HepG2 (cell line): ENCODE measurements around the gene RCOR1. TPM values are rescaled to one million over a fixed set of nuclear protein-coding genes. Genes with fewer than 3 reads are reported as not detected.

Source experiments
- DMAP1 ChIP-seq: IDR thresholded peaks from 2 replicates; pipeline ENCODE4 v1.6.1; 2016
- DNMT3B ChIP-seq: conservative IDR thresholded peaks from 2 replicates; pipeline ENCODE4 v1.6.1; 2016; ENCODE audit warnings: missing biosample characterization, control low read depth
- ERF ChIP-seq: IDR thresholded peaks from 2 replicates; pipeline ENCODE4 v1.6.1; 2018; ENCODE audit warnings: missing biosample characterization, missing genetic modification reagents
- ETV6 ChIP-seq: sonication (generic); formaldehyde crosslinking; conservative IDR thresholded peaks from 2 replicates; pipeline ENCODE4 v1.4.0; 2020; ENCODE audit warnings: missing genetic modification reagents
- HCFC1 ChIP-seq: fragments of 150-350 bp; IDR thresholded peaks from 2 replicates; pipeline ENCODE4 v1.6.1; 2014; ENCODE audit warnings: low read depth, low read length
- HMG20A ChIP-seq: IDR thresholded peaks from 2 replicates; pipeline ENCODE4 v1.6.1; 2016; ENCODE audit warnings: borderline replicate concordance
- HOXD1 ChIP-seq: sonication (generic); formaldehyde crosslinking; IDR thresholded peaks from 2 replicates; pipeline ENCODE4 v1.5.0; 2020; ENCODE audit warnings: missing genetic modification reagents
- IKZF4 ChIP-seq: sonication (generic); formaldehyde crosslinking; IDR thresholded peaks from 2 replicates; pipeline ENCODE4 v1.5.1; 2020; ENCODE audit warnings: borderline replicate concordance, mild to moderate bottlenecking, low read depth, missing genetic modification reagents; ENCODE audit errors: not compliant biosample characterization
- ISL2 ChIP-seq: sonication (generic); formaldehyde crosslinking; IDR thresholded peaks from 2 replicates; pipeline ENCODE4 v1.5.0; 2020; ENCODE audit warnings: missing genetic modification reagents
- KAT2B ChIP-seq: fragments of 150-350 bp; IDR thresholded peaks from 2 replicates; pipeline ENCODE4 v1.6.1; 2014; ENCODE audit warnings: low read depth, low read length, borderline replicate concordance
- KDM4B ChIP-seq: sonication (generic); formaldehyde crosslinking; IDR thresholded peaks from 2 replicates; pipeline ENCODE4 v1.4.0; 2020; ENCODE audit warnings: missing genetic modification reagents
- LCORL ChIP-seq, 2 experiments: fragments of 450-650 bp in 1 of 2; sonication (generic) in 1 of 2; formaldehyde crosslinking in 1 of 2; IDR thresholded peaks; 2 replicates each; pipeline versions ENCODE4 v1.5.0 to v1.6.1; 2017 to 2020; ENCODE audit warnings: antibody characterized with exemption in 1 of 2, missing genetic modification reagents in 1 of 2
- MEIS2 ChIP-seq: sonication (generic); formaldehyde crosslinking; IDR thresholded peaks from 2 replicates; pipeline ENCODE4 v1.9.0; 2021; ENCODE audit warnings: mild to moderate bottlenecking, missing genetic modification reagents
- NFE2L1 ChIP-seq: sonication (generic); formaldehyde crosslinking; IDR thresholded peaks from 2 replicates; pipeline ENCODE4 v1.4.0; 2020; ENCODE audit warnings: missing genetic modification reagents, mild to moderate bottlenecking, borderline replicate concordance
- PHF8 ChIP-seq: sonication (generic); formaldehyde crosslinking; IDR thresholded peaks from 2 replicates; pipeline ENCODE4 v1.5.0; 2020; ENCODE audit warnings: missing genetic modification reagents
- PITX1 ChIP-seq: sonication (generic); formaldehyde crosslinking; IDR thresholded peaks from 2 replicates; pipeline ENCODE4 v1.5.1; 2020; ENCODE audit warnings: mild to moderate bottlenecking, missing genetic modification reagents
- POGZ ChIP-seq: sonication (generic); formaldehyde crosslinking; IDR thresholded peaks from 2 replicates; pipeline ENCODE4 v1.4.0; 2020; ENCODE audit warnings: mild to moderate bottlenecking, missing genetic modification reagents
- PRPF4 ChIP-seq: fragments of 200-400 bp; formaldehyde crosslinking; IDR thresholded peaks from 2 replicates; pipeline ENCODE4 v1.6.1; 2016; ENCODE audit warnings: low read length, low read depth; ENCODE audit not compliant: poor library complexity, severe bottlenecking
- RBM39 ChIP-seq: fragments of 200-400 bp; formaldehyde crosslinking; IDR thresholded peaks from one replicate; pipeline ENCODE4 v1.6.1; 2018; ENCODE audit warnings: antibody characterized with exemption, mild to moderate bottlenecking, low read depth, low read length; ENCODE audit not compliant: poor library complexity, severe bottlenecking
- RNF2 ChIP-seq: fragments of 450-650 bp; conservative IDR thresholded peaks from 2 replicates; pipeline ENCODE4 v1.6.1; 2016; ENCODE audit warnings: low read depth
- ZBTB8A ChIP-seq: sonication (generic); formaldehyde crosslinking; IDR thresholded peaks from 2 replicates; pipeline ENCODE4 v1.4.0; 2020; ENCODE audit warnings: mild to moderate bottlenecking, low read depth, missing genetic modification reagents, borderline replicate concordance
- ZMAT3 ChIP-seq: sonication (generic); formaldehyde crosslinking; conservative IDR thresholded peaks from 2 replicates; pipeline ENCODE4 v1.7.0; 2021; ENCODE audit warnings: missing genetic modification reagents
- ZMYM2 ChIP-seq: sonication (generic); formaldehyde crosslinking; IDR thresholded peaks from 2 replicates; pipeline ENCODE4 v1.8.0; 2022; ENCODE audit warnings: mild to moderate bottlenecking, missing genetic modification reagents
- ZNF770 ChIP-seq: sonication (generic); formaldehyde crosslinking; IDR thresholded peaks from 2 replicates; pipeline ENCODE4 v1.5.0; 2020; ENCODE audit warnings: mild to moderate bottlenecking, missing genetic modification reagents
- ZNF772 ChIP-seq: sonication (generic); formaldehyde crosslinking; IDR thresholded peaks from 2 replicates; pipeline ENCODE4 v1.5.0; 2020; ENCODE audit warnings: mild to moderate bottlenecking, missing genetic modification reagents
- ZNF781 ChIP-seq: sonication (generic); formaldehyde crosslinking; IDR thresholded peaks from 2 replicates; pipeline ENCODE4 v1.5.1; 2020; ENCODE audit warnings: borderline replicate concordance, mild to moderate bottlenecking, missing genetic modification reagents; ENCODE audit errors: not compliant biosample characterization
- polyA plus RNA-seq, 8 experiments: library from polyadenylated mRNA; depleted of rRNA in 3 of 8; stranded (reverse) in 7 of 8; unstranded in 1 of 8; fragments of >200 nt; fragmentation: Illumina TruSeq in 4 of 8; extraction: Trizol in 4 of 8; gene quantifications; 2 replicates each; pipeline versions ENCODE4 v1.2.1 to v1.2.3, GENCODE V29; 2011 to 2016; ENCODE audit warnings: low read depth in 4 of 8, missing spikeins in 1 of 8, mixed read lengths in 1 of 8; ENCODE audit not compliant: insufficient read depth in 1 of 8
- total RNA-seq, 5 experiments: library from RNA; depleted of rRNA; stranded (reverse); fragments of >200 nt; fragmentation: Illumina TruSeq; extraction: Trizol; gene quantifications; 2 replicates each; pipeline ENCODE4 v1.2.3, GENCODE V29; 2016; ENCODE audit warnings: low read depth in 1 of 5
- TF ChIP-seq, protein P1 (sequence below): sonication (generic); formaldehyde crosslinking; IDR thresholded peaks from 2 replicates; pipeline ENCODE4 v1.8.1; 2023; ENCODE audit warnings: mild to moderate bottlenecking, missing genetic modification reagents, borderline replicate concordance

Gene RCOR1
- total and polyA plus RNA-seq, 2 of the 13 experiments (the other 11 are each of a cell fraction or from before 2014, with no cell fraction given), result 10.2 to 11.1 TPM

DNA sequence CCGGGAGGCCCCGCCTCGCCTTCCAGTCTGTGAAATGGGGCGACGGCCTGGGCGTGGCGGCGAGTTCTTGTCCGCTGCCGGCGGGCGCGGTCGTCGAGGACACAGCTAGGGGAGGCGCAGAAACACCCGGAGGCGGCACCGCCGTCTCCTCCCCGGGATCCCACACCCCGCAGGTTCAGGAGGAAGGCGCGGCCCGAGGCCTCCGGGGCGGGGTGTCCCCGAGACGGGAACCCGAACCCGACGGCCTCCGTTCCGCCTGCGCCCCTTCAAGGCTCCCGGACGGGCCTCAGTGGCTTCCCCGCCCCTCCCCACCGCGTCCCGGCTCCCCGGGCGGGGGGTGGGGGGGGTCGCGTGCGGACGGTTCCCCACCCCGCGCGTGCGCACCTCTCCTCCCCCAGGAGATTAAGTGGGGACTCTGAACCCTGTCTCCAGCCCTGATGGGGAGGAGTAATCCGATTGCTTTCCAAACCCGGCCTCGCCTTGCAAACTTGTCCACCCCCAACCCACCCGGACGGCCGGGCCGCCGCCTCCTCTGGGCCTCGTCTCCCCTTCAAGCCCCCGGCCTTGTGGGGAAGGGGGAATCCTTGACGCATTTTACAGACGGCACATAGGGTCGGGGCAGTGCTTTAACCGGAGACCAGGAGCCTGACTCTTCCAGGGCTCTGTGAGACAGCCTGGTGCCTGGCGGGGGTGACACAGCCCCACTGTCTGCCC lies 47.5 kb upstream of the RCOR1 start (continued):
- TF ChIP-seq ZNF770 (CRISPR knock-in tag) (peak; percentile 92), RBM39 (peak; percentile 72), ERF (CRISPR knock-in tag) (peak; percentile 5; the same call in 1 of the 2 replicates), ETV6 (CRISPR knock-in tag) (no peak), LCORL (IDR thresholded peaks at IDR 0.05) (no peak), LCORL (CRISPR knock-in tag; IDR thresholded peaks at IDR 0.05) (peak; percentile 79; the same call in 1 of the 2 replicates), IKZF4 (CRISPR knock-in tag) (no peak), KAT2B (no peak), PITX1 (CRISPR knock-in tag) (peak; percentile 96), RNF2 (no peak), ISL2 (CRISPR knock-in tag) (peak; percentile 49), HCFC1 (no peak), HMG20A (CRISPR knock-in tag) (no peak), MEIS2 (no peak), DMAP1 (CRISPR knock-in tag) (no peak; the same call in 1 of the 2 replicates), ZNF781 (CRISPR knock-in tag) (no peak), HOXD1 (CRISPR knock-in tag) (peak; percentile 33; the same call in 1 of the 2 replicates), NFE2L1 (CRISPR knock-in tag) (no peak), ZMYM2 (CRISPR knock-in tag) (0 out of 2 replicates have a peak, but pooled peaks have one; percentile 64), PHF8 (CRISPR knock-in tag) (peak; percentile 60), ZBTB8A (CRISPR knock-in tag) (no peak), POGZ (CRISPR knock-in tag) (0 out of 2 replicates have a peak, but pooled peaks have one; percentile 29), KDM4B (CRISPR knock-in tag) (no peak), ZNF772 (CRISPR knock-in tag) (no peak), ZMAT3 (CRISPR knock-in tag) (peak; percentile 39; the same call in 1 of the 2 replicates), DNMT3B (CRISPR knock-in tag) (no peak), PRPF4 (no peak)
- TF ChIP-seq, protein P1, sequence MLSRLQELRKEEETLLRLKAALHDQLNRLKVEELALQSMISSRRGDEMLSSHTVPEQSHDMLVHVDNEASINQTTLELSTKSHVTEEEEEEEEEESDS (CRISPR knock-in tag), result no peak
